AG09319 (cell line): ENCODE data around the gene CMYA5.
"Not testable (repeated sequence)": the region's sequence is repeated elsewhere in the genome, so short reads cannot be mapped to it uniquely, and the experiment has no call there.

Experiments
- DNase-seq: peaks from one replicate; pipeline ENCODE4 v3.0.0-alpha.2; 2010; ENCODE audit warnings: low read depth; ENCODE audit errors: extremely low read depth
- TF ChIP-seq, protein P1 (sequence below): IDR thresholded peaks from 2 replicates; pipeline ENCODE4 v1.5.1; 2011; ENCODE audit warnings: low read depth, mild to moderate bottlenecking, inconsistent platforms, low read length, moderate library complexity

CMYA5 gene

DNA sequence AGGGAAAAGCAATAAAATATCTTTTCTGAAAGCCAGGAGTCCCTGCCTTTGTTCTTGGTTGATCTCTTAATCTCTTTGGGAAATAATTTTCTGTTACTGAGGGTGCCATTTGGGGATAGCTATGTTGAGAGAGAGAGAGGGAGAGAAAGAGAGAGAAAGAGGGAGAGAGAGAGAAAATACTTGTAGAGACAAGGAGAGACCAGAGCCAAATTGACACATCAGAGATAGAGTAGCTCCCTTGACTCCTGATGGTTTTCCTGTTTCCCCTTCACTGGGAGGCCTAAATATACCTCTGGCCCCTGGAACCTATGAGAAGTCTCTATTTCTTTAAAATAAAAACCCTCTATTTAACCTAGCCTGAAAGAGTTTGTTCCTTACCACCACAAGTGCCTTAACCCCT is 14.9 kb downstream of the CMYA5 start:
- no peak for DNase-seq
- TF ChIP-seq, protein P1, sequence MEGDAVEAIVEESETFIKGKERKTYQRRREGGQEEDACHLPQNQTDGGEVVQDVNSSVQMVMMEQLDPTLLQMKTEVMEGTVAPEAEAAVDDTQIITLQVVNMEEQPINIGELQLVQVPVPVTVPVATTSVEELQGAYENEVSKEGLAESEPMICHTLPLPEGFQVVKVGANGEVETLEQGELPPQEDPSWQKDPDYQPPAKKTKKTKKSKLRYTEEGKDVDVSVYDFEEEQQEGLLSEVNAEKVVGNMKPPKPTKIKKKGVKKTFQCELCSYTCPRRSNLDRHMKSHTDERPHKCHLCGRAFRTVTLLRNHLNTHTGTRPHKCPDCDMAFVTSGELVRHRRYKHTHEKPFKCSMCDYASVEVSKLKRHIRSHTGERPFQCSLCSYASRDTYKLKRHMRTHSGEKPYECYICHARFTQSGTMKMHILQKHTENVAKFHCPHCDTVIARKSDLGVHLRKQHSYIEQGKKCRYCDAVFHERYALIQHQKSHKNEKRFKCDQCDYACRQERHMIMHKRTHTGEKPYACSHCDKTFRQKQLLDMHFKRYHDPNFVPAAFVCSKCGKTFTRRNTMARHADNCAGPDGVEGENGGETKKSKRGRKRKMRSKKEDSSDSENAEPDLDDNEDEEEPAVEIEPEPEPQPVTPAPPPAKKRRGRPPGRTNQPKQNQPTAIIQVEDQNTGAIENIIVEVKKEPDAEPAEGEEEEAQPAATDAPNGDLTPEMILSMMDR: no peak

DNA sequence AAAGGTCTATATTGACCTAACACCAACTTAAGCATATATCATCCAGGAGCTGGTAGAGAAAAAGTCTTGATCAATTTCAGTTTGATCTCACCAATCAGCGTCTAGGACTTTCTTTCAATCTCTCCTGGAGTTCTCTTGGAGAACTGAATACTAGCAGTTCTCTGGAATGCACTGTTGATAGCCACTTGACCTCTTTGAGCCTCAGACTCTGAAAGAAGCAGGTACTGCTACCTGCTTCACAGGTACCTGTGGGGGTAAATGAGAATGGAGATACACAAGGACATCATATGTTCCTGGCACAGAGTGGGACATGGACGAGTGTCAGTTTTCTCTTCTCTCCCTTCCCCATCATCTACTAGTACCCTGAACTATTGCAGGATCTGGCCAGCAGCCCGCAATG is 16.0 kb downstream of the CMYA5 start:
- TF ChIP-seq, protein P1: no peak
- DNase-seq: no peak

DNA sequence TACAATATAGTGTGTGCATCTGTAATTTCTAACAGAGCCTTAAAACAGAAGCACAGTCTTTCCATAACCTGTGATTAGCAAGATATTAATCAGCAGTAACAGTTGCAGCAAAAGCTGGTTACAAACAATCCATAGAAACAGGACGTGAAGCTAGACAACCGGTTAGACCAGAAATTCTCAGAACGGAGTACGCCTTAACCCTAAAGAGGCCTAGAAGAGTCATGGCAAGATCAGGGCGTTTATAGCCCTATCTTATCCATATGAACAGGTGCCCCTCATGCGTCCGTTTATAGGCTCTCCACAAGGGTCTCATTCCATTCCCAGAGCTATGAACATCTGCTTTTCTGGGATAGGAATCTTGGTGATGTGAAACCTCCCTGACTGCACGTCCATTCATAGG is 16.7 kb downstream of the CMYA5 start:
- DNase-seq: not testable (repeated sequence)

DNA sequence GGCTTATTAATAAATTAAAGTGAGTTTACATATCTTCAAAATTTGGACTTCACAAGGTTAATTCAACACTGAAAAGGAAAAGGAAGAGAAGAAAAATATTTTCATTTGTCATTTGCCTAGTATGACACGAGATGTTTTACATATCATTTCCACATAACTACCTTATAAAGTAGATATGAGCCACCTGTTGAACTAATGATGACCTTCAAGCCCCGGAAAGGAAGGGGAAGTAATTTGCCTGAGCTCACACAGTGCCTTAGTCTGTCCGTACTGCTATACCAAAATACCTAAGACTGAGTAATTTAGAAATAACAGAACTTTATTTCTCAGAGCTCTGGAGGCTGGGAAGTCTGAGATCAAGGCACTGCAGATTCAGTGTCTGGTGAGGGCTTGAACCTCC is 17.9 kb downstream of the CMYA5 start:
- no peak for DNase-seq
- TF ChIP-seq, protein P1: no peak

DNA sequence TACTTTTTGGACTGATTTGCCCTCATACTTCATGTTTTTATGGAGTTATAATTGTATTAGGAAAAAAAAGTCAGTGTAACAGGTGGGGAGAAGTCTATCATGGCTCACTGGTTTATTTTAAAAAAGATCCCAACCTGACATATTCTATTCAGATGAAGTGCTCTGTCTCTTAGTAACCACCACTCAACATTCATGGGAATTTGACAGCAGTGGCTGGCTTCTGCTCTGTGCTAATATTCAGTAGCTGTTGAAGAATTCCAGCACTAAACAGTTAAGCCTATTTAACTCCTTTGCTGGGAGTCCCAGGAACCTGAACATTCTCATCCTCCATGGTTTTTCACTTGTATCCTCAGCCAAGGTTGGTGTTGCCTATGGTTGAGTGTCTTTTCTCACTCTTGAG is 23.1 kb downstream of the CMYA5 start:
- TF ChIP-seq, protein P1: no peak
- no peak for DNase-seq

DNA sequence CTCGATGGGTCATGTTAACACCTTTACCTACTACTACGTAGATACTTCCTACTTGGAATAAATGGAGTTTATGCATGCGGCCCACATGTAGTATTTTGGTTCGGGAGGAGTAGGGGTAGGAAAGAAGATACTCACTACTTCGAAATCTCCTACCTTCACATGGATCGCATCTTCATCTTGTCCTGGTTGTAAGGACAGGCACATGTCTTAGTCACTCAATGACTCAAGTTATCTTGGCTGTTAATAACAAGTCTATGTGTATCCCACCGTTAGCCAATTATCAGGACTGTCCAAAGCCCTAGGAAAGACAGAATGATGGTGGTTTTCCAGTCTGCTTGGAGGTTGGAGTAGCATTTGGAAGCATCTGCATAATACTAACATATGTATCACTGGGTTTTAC is 24.1 kb downstream of the CMYA5 start:
- no peak for DNase-seq
- TF ChIP-seq, protein P1: no peak

DNA sequence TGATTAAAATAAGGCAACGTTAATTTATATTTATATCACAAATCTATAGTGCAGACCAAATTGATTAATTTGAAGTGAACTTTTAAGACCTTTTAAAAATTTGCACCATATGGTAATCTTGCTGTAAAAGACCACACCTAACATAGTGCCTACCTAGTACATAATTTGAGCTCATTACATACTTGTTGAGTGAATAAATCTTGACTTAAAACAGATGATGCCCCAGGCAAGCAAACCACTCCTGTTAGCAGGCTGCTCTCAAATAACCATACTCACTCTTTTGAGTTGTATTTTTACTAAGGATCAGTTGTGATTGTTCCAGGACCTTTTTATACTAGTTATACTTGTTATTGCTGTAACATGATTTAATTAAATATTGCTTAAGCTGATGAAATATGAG is 27.2 kb downstream of the CMYA5 start:
- no peak for DNase-seq
- TF ChIP-seq, protein P1: no peak

DNA sequence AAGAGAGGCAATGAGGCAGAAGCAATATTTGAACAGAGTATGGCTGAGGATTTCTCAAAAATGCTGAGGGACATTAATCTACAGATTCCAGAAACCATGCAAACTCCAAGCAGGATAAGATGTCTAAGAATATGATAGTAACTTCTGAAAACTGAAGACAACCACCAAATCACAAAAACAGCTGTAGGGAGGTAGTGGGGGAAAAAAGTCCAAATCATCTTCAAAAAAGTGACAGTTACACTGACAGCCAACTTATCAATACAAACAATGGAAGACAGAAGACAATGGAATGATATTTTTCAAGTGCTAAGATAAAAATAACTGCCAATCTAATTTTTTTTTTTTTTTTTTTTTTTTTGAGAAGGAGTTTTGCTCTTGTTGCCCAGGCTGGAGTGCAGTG is 30.5 kb downstream of the CMYA5 start:
- TF ChIP-seq, protein P1: no peak
- no peak for DNase-seq
